Hepatocyte (in vitro differentiated cells): Measurements from ENCODE around the gene TBATA. TPM values are rescaled to one million over a fixed set of nuclear protein-coding genes. Genes with fewer than 3 reads are reported as not detected.
A peak's percentile ranks its signal among the peaks of the same experiment; 100 is the strongest.

Experiments used
- DNase-seq: peaks from one replicate; pipeline ENCODE4 v3.0.0-alpha.2; 2016; ENCODE audit warnings: low spot score
- H2AFZ ChIP-seq: fragments of 200-600 bp; sonication (generic); 2 replicates; pipeline ENCODE4 v1.6.0; 2016; ENCODE audit warnings: antibody characterized with exemption, mild to moderate bottlenecking
- H3K27ac ChIP-seq: fragments of 200-600 bp; sonication (generic); 2 replicates; pipeline ENCODE4 v1.5.1; 2016; ENCODE audit warnings: mild to moderate bottlenecking
- H3K27me3 ChIP-seq: fragments of 200-600 bp; sonication (generic); 2 replicates; pipeline ENCODE4 v1.6.1; 2016
- H3K36me3 ChIP-seq: fragments of 200-600 bp; sonication (generic); replicated peaks from 2 replicates; pipeline ENCODE4 v1.5.1; 2016; ENCODE audit warnings: low read depth; ENCODE audit not compliant: insufficient read depth
- H3K4me1 ChIP-seq: fragments of 200-600 bp; sonication (generic); 2 replicates; pipeline ENCODE4 v1.5.1; 2016; ENCODE audit warnings: mild to moderate bottlenecking, moderate library complexity; ENCODE audit not compliant: insufficient read depth
- H3K4me2 ChIP-seq: fragments of 200-600 bp; sonication (generic); 2 replicates; pipeline ENCODE4 v1.6.0; 2016
- H3K4me3 ChIP-seq: fragments of 200-600 bp; sonication (generic); 2 replicates; pipeline ENCODE4 v1.5.1; 2016; ENCODE audit warnings: mild to moderate bottlenecking
- H3K79me2 ChIP-seq: fragments of 200-600 bp; sonication (generic); 2 replicates; pipeline ENCODE4 v1.6.0; 2017; ENCODE audit warnings: mild to moderate bottlenecking
- H3K9me2 ChIP-seq: fragments of 200-600 bp; sonication (generic); replicated peaks from 2 replicates; pipeline ENCODE4 v1.6.0; 2017; ENCODE audit warnings: mild to moderate bottlenecking; ENCODE audit not compliant: insufficient read depth
- H3K9me3 ChIP-seq: fragments of 200-600 bp; sonication (generic); 2 replicates; pipeline ENCODE4 v1.5.1; 2016; ENCODE audit warnings: low read depth, mild to moderate bottlenecking
- H4K20me1 ChIP-seq: fragments of 200-600 bp; sonication (generic); 2 replicates; pipeline ENCODE4 v1.6.0; 2016; ENCODE audit warnings: mild to moderate bottlenecking; ENCODE audit not compliant: insufficient read depth, poor library complexity, severe bottlenecking
- CTCF ChIP-seq: fragments of 200-600 bp; sonication (generic); IDR thresholded peaks from 2 replicates; pipeline ENCODE4 v1.5.1; 2016; ENCODE audit warnings: antibody characterized with exemption, mild to moderate bottlenecking; ENCODE audit not compliant: poor library complexity
- EZH2 ChIP-seq: fragments of 200-600 bp; sonication (generic); IDR thresholded peaks from 2 replicates; pipeline ENCODE4 v1.6.1; 2016; ENCODE audit warnings: antibody characterized with exemption, mild to moderate bottlenecking, borderline replicate concordance
- EZH2phosphoT487 ChIP-seq: fragments of 200-600 bp; sonication (generic); IDR thresholded peaks from one replicate; pipeline ENCODE4 v1.6.1; 2018; ENCODE audit warnings: antibody characterized with exemption, mild to moderate bottlenecking, low read depth, moderate library complexity; ENCODE audit not compliant: unreplicated experiment, severe bottlenecking
- WGBS: methylation state at CpG from one replicate; pipeline ENCODE4 v1.1.6; 2016; ENCODE audit warnings: low lambda C conversion rate; ENCODE audit errors: missing lambda C conversion rate; 5-methylcytosine and 5-hydroxymethylcytosine counted together
- polyA plus RNA-seq: library from polyadenylated mRNA; unstranded; fragments of >200 nt; fragmentation: Nextera tagmentation; extraction: Ambion mirVana; gene quantifications from 2 replicates; pipeline ENCODE4 v1.2.1, GENCODE V29; 2016
- total RNA-seq: library from RNA; depleted of rRNA; stranded (reverse); fragments of >200 nt; gene quantifications from 2 replicates; pipeline ENCODE4 v1.2.3, GENCODE V29; 2014

Gene TBATA
- total and polyA plus RNA-seq, 2 experiments from 2014 or later, result not detected

- H3K27ac ChIP-seq, result peak overlapping the region; percentile 52
Measured at GRCh38 chr10:70830164-70830563, 45.0 kb upstream of the TBATA start.

DNA sequence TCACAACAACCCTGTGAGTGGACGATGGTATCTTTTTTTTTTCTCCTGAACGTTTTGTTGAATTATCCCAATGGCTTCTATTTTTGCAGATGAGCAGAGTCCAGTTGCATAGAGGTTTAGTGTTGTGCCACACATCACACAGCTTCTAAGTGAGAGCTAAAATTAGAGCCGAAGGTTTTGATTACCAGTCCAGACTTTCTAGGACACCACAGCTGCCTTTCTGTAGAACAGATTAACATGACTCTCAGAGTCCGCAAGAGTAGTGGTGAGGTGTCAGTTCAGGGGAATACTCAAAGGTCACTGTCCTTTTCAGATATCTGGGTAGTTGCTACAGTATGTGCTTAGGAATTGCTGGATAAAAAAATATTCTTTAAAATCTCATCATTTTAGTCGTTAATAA lies 44.4 kb upstream of the TBATA start:
- WGBS, result 62% methylated on average over 5 of the region's 5 CpGs
- Histone ChIP-seq H3K4me1 (peaks cover 44% of the 10 kb centered on the region), H3K79me2 (peaks cover 67% of the 10 kb centered on the region)

More at GRCh38 chr10:70830164-70830563, 45.0 kb upstream of the TBATA start:
- Histone ChIP-seq H3K4me1 (peaks cover 44% of the 10 kb centered on the region), H3K4me3 (no peak overlapping the region), H3K9me3 (no peaks in the 10 kb centered on the region), H3K79me2 (peaks cover 70% of the 10 kb centered on the region), H3K36me3 (no peaks in the 10 kb centered on the region), H3K4me2 (peak overlapping the region; percentile 33), H3K27me3 (no peaks in the 10 kb centered on the region), H4K20me1 (no peaks in the 10 kb centered on the region), H3K9me2 (no peaks in the 10 kb centered on the region), H2AFZ (no peak overlapping the region)
- 39% methylated on average over 3 of the region's 3 CpGs for WGBS
- TF ChIP-seq CTCF (no peak), EZH2 (no peak), EZH2phosphoT487 (no peak)
- DNase-seq, result no peak

GRCh38 chr10:70828923-70829322 lies 43.7 kb upstream of the TBATA start:
- Histone ChIP-seq H3K27ac (peak overlapping the region; percentile 52), H3K4me1 (peaks cover 44% of the 10 kb centered on the region), H2AFZ (no peak overlapping the region), H3K9me3 (no peaks in the 10 kb centered on the region), H3K4me3 (no peak overlapping the region), H3K27me3 (no peaks in the 10 kb centered on the region), H3K4me2 (no peak overlapping the region), H4K20me1 (no peaks in the 10 kb centered on the region), H3K79me2 (peaks cover 66% of the 10 kb centered on the region), H3K9me2 (no peaks in the 10 kb centered on the region), H3K36me3 (no peaks in the 10 kb centered on the region)
- 51% methylated on average over 4 of the region's 4 CpGs for WGBS
- DNase-seq, result no peak
- TF ChIP-seq CTCF (no peak), EZH2 (no peak), EZH2phosphoT487 (no peak)

More for the DNA sequence above, 44.4 kb upstream of the TBATA start:
- H3K9me3 ChIP-seq, result no peaks in the 10 kb centered on the region
- H3K27me3 ChIP-seq, result no peaks in the 10 kb centered on the region
- H3K27ac ChIP-seq, result peak overlapping the region; percentile 52
- no peaks in the 10 kb centered on the region for H3K36me3 ChIP-seq
- H3K9me2 ChIP-seq, result no peaks in the 10 kb centered on the region
- H2AFZ ChIP-seq, result no peak overlapping the region
- H3K4me3 ChIP-seq, result no peak overlapping the region
- no peak overlapping the region for H3K4me2 ChIP-seq
- TF ChIP-seq CTCF, result no peak
- no peak for TF ChIP-seq EZH2phosphoT487
- TF ChIP-seq EZH2, result no peak
- H4K20me1 ChIP-seq, result no peaks in the 10 kb centered on the region
- DNase-seq, result no peak
